Rectal smooth muscle tissue (tissue), 1 donor: ENCODE data around the gene ELOVL3.

Source experiments
- H3K27ac ChIP-seq: one replicate; pipeline ENCODE4 v1.7.0; 2013; ENCODE audit warnings: low read depth, low read length, inconsistent platforms
- H3K27me3 ChIP-seq: one replicate; pipeline ENCODE4 v1.7.0; 2013; ENCODE audit warnings: low read length; ENCODE audit not compliant: control insufficient read depth, insufficient read depth
- H3K36me3 ChIP-seq: one replicate; pipeline ENCODE4 v1.7.0; 2013; ENCODE audit warnings: low read length; ENCODE audit not compliant: control insufficient read depth, insufficient read depth
- H3K4me1 ChIP-seq: one replicate; pipeline ENCODE4 v1.7.0; 2013; ENCODE audit warnings: low read length; ENCODE audit not compliant: control insufficient read depth, insufficient read depth
- H3K4me3 ChIP-seq: one replicate; pipeline ENCODE4 v1.7.0; 2013; ENCODE audit warnings: low read length
- H3K9ac ChIP-seq: one replicate; pipeline ENCODE4 v1.7.0; 2013; ENCODE audit warnings: low read length

Gene ELOVL3

GRCh38 chr10:102267748-102268147 lies 41.6 kb downstream of the ELOVL3 start:
- H3K4me3 ChIP-seq: no peak overlapping the region
- H3K4me1 ChIP-seq: no peaks in the 10 kb centered on the region
- no peaks in the 10 kb centered on the region for H3K27me3 ChIP-seq
- H3K9ac ChIP-seq: no peak overlapping the region
- no peak overlapping the region for H3K27ac ChIP-seq
- peaks cover 2% of the 10 kb centered on the region for H3K36me3 ChIP-seq

GRCh38 chr10:102268375-102268888 lies 42.3 kb downstream of the ELOVL3 start:
- Histone ChIP-seq H3K4me1 (no peaks in the 10 kb centered on the region), H3K4me3 (no peak overlapping the region), H3K27me3 (no peaks in the 10 kb centered on the region), H3K9ac (no peak overlapping the region), H3K36me3 (no peaks in the 10 kb centered on the region), H3K27ac (no peak overlapping the region)

- Histone ChIP-seq H3K4me3 (no peak overlapping the region), H3K36me3 (no peaks in the 10 kb centered on the region), H3K9ac (no peak overlapping the region), H3K27me3 (no peaks in the 10 kb centered on the region), H3K27ac (no peak overlapping the region), H3K4me1 (no peaks in the 10 kb centered on the region)
These were observed 42.9 kb downstream of the ELOVL3 start for GRCh38 chr10:102269017-102269416.

GRCh38 chr10:102274062-102274461 lies 48.0 kb downstream of the ELOVL3 start:
- Histone ChIP-seq H3K9ac (no peak overlapping the region), H3K27ac (no peak overlapping the region), H3K36me3 (no peaks in the 10 kb centered on the region), H3K27me3 (no peaks in the 10 kb centered on the region), H3K4me1 (no peaks in the 10 kb centered on the region), H3K4me3 (no peak overlapping the region)

- no peak overlapping the region for H3K9ac ChIP-seq
- H3K36me3 ChIP-seq: no peaks in the 10 kb centered on the region
- H3K27me3 ChIP-seq: no peaks in the 10 kb centered on the region
- peaks cover 4% of the 10 kb centered on the region for H3K4me1 ChIP-seq
- H3K4me3 ChIP-seq: no peak overlapping the region
- no peak overlapping the region for H3K27ac ChIP-seq
These were observed 49.2 kb downstream of the ELOVL3 start for GRCh38 chr10:102275343-102275742.

GRCh38 chr10:102279104-102279503 lies 53.0 kb downstream of the ELOVL3 start:
- Histone ChIP-seq H3K9ac (no peak overlapping the region), H3K4me1 (peaks cover 12% of the 10 kb centered on the region), H3K4me3 (no peak overlapping the region), H3K36me3 (no peaks in the 10 kb centered on the region), H3K27me3 (no peaks in the 10 kb centered on the region), H3K27ac (no peak overlapping the region)
